ENCODE measurements around the gene MCM10. TPM values are rescaled to one million over a fixed set of nuclear protein-coding genes. Genes with fewer than 3 reads are reported as not detected.

Gene MCM10
- total and polyA plus RNA-seq, 2 of the 4 experiments (the other 2 are of a cell fraction), result 5.4 to 11.8 TPM

DNA sequence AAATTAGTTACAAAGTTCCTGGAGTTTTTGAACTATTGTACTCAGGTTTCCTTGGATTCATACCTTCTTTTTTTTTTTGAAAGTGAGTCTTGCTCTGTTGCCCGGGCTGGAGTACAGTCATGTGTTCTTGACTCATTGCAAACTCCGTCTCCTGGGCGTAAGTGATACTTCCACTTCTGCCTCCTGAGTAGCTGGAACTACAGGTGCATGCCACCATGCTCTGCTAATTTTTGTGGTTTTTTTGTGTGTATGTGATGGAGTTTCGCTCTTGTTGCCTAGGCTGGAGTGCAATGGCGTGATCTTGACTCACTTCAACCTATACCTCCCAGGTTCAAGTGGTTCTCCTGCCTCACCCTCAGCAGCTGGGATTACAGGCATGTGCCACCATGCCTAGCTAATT, 22.3 kb downstream of the MCM10 start:
- Histone ChIP-seq H3K36me3 (ENCODE audit: control insufficient read depth, insufficient read depth, low read length) (peaks cover 10% of the 10 kb centered on the region), H3K27me3 (ENCODE audit: control insufficient read depth, insufficient read depth, low read length) (no peaks in the 10 kb centered on the region), H3K18ac (ENCODE audit: low read depth, low read length) (no peak overlapping the region), H3K4me1 (ENCODE audit: control insufficient read depth, insufficient read depth, low read length) (no peaks in the 10 kb centered on the region; the same call in 1 of the 2 replicates), H2BK5ac (ENCODE audit: low read depth, low read length, poor library complexity, severe bottlenecking) (no peak overlapping the region), H3K56ac (ENCODE audit: extremely low read depth, insufficient read depth, low read length) (no peak overlapping the region), H3K4ac (ENCODE audit: low read depth, low read length) (no peak overlapping the region), H3K9me1 (ENCODE audit: insufficient read depth, low read length) (no peaks in the 10 kb centered on the region), H2BK120ac (ENCODE audit: low read depth, low read length) (no peak overlapping the region), H2BK15ac (ENCODE audit: low read depth, low read length) (no peak overlapping the region), H3K14ac (replicated peaks; ENCODE audit: low read depth, low read length) (no peak overlapping the region), H3K27ac (ENCODE audit: insufficient read depth, low read length) (no peak overlapping the region), H3K9me3 (ENCODE audit: control insufficient read depth, insufficient read depth, low read length) (no peaks in the 10 kb centered on the region), H4K5ac (ENCODE audit: low read depth, low read length) (no peak overlapping the region), H3K9ac (ENCODE audit: low read depth, low read length) (no peak overlapping the region), H4K8ac (ENCODE audit: low read depth in 2 of 2, low read length in 2 of 2) (no peak overlapping the region), H2AK9ac (replicated peaks; ENCODE audit: low read depth, low read length, poor library complexity) (no peak overlapping the region), H2AFZ (replicated peaks; ENCODE audit: low read length, poor library complexity) (no peak overlapping the region), H2BK20ac (ENCODE audit: low read depth, low read length) (no peak overlapping the region), H3K23ac (ENCODE audit: low read depth, low read length) (no peak overlapping the region), H3K4me2 (ENCODE audit: low read depth, low read length) (no peak overlapping the region), H4K91ac (ENCODE audit: insufficient read depth, low read depth, low read length) (no peak overlapping the region), H4K20me1 (ENCODE audit: insufficient read depth, low read length) (no peaks in the 10 kb centered on the region), H3K79me1 (ENCODE audit: low read depth in 1 of 2, low read length in 2 of 2) (no peaks in the 10 kb centered on the region), H2AK5ac (ENCODE audit: low read depth, low read length) (no peak overlapping the region), H3K4me3 (ENCODE audit: insufficient read depth, low read depth, low read length) (no peak overlapping the region)
- POLR2A ChIA-PET (ENCODE audit: unreplicated experiment), result no interaction called here
- no peak for ATAC-seq (ENCODE audit: low read depth)
- dilution Hi-C loops (cut with HindIII; ENCODE audit: low sequenced_read_pairs, unreplicated experiment), result no loop called here
- BruUV-seq (replicated peaks), result no TSS peak
- DNase-seq, result no peak
- CTCF ChIA-PET, result no interaction called here
- in situ Hi-C loops (cut with MboI; ENCODE audit: low sequenced_read_pairs), result no loop called here
- 100% methylated on average over 1 of the region's 5 CpGs; no CpG with 5 or more reads in 1 of the 2 experiments for WGBS, 2 experiments (ENCODE audit: extremely low coverage in 2 of 2, insufficient read length in 1 of 2)
- intact Hi-C loops (cut with micrococcal nuclease), result no loop called here
- TF ChIP-seq RAD21 (IDR thresholded peaks at IDR 0.05; ENCODE audit: low read length) (no peak), CHD1 (IDR thresholded peaks at IDR 0.05; ENCODE audit: low read depth, low read length) (no peak), MAZ (IDR thresholded peaks at IDR 0.05; ENCODE audit: borderline replicate concordance, low read depth, low read length) (no peak), BHLHE40 (IDR thresholded peaks at IDR 0.05; ENCODE audit: low read depth, low read length) (no peak), USF2 (IDR thresholded peaks at IDR 0.05; ENCODE audit: low read depth, low read length) (no peak), FOS (IDR thresholded peaks at IDR 0.05; ENCODE audit: low read depth, low read length) (no peak), MXI1 (IDR thresholded peaks at IDR 0.05; ENCODE audit: borderline replicate concordance, low read depth, low read length) (no peak)

Data from IMR-90 (cell line).